ENCODE data around the gene DOK7. TPM values are rescaled to one million over a fixed set of nuclear protein-coding genes. Genes with fewer than 3 reads are reported as not detected.

DOK7 gene
- polyA plus RNA-seq, 1 experiment, result not detected

DNA sequence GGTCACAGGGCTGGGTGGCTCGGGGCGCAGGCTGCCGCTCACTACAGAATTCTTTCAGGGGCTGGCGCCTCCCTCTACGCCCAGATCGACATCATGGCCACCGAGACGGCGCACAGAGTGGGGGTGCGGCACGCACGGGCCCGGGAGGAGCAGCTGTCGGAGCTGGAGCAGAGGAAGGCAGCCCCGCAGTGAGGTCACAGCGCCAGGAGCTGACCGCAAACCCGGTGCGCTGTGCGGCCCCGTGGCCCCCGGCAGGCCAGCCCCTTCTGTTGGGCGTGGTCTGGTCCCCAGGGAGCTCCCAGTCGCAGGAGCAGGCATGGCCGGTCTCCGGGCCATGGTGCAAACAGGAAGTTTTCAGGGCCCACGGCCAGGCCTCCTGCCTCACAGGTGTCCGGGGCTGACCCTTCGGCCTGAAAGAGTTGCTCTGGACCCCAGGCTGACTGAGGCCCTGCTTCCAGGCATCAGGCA is 37.6 kb downstream of the DOK7 start:
- TF ChIP-seq, protein P1, sequence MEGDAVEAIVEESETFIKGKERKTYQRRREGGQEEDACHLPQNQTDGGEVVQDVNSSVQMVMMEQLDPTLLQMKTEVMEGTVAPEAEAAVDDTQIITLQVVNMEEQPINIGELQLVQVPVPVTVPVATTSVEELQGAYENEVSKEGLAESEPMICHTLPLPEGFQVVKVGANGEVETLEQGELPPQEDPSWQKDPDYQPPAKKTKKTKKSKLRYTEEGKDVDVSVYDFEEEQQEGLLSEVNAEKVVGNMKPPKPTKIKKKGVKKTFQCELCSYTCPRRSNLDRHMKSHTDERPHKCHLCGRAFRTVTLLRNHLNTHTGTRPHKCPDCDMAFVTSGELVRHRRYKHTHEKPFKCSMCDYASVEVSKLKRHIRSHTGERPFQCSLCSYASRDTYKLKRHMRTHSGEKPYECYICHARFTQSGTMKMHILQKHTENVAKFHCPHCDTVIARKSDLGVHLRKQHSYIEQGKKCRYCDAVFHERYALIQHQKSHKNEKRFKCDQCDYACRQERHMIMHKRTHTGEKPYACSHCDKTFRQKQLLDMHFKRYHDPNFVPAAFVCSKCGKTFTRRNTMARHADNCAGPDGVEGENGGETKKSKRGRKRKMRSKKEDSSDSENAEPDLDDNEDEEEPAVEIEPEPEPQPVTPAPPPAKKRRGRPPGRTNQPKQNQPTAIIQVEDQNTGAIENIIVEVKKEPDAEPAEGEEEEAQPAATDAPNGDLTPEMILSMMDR (IDR thresholded peaks at IDR 0.05; ENCODE audit: insufficient read depth, low read depth, low read length), result no peak
- ChIA-PET CTCF (interaction anchor here (1.9 kb wide), 1 partner anchor 15 kb away, joined by 5 read pairs; no protein-coding TSS in a partner anchor), POLR2A (no interaction called here)
- DNase-seq (ENCODE audit: low read depth), result no peak
- no peak overlapping the region for H3K4me3 ChIP-seq (ENCODE audit: low read depth, low read length)
- H3K36me3 ChIP-seq (ENCODE audit: control insufficient read depth, insufficient read depth, low read length), result peaks cover 2% of the 10 kb centered on the region
- no peaks in the 10 kb centered on the region for H3K27me3 ChIP-seq (ENCODE audit: control insufficient read depth, insufficient read depth, low read length)

DNA sequence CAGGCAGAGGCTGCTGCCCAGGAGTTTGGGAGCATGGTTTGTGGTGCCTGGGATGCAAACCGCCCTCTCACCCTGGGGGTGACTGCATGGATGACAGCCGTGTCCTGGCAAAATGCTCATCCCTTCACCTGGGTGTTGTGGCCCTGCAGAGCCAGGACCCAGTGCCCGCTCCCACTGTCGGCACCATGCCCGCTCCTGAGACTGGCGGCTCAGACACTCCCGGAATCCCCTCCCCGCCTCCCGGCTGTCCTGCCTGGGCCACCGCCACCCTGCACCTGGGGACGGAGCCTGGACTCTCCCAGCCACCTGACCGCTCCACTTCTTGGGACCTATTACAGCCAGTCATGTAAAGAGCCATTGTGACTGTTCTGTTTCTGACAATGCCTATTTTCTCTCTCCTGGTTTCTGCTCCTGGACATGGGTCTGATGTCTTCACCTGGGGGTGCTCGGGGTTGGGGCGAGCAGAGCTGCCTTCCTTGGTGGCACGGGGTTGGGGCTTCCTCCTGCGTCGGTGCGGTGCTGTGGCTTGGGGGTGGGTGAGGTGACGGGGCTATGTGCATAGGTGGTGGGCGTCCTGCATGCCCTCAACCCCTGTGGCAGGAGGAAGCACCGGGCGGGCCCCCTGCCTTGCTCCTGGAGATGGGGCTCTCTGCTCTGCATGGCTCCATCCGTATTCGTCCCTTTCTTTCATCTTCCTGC is 38.2 kb downstream of the DOK7 start:
- Histone ChIP-seq H3K4me3 (ENCODE audit: low read depth, low read length) (no peak overlapping the region), H3K36me3 (ENCODE audit: control insufficient read depth, insufficient read depth, low read length) (peaks cover 2% of the 10 kb centered on the region), H3K27me3 (ENCODE audit: control insufficient read depth, insufficient read depth, low read length) (no peaks in the 10 kb centered on the region)
- CTCF ChIA-PET, result interaction anchor here (1.1 to 1.9 kb wide), 2 partner anchors 12 to 14 kb away, joined by 3 to 5 read pairs; no protein-coding TSS in a partner anchor
- no peak for DNase-seq (ENCODE audit: low read depth)
- POLR2A ChIA-PET, result no interaction called here
- TF ChIP-seq, protein P1 (IDR thresholded peaks at IDR 0.05; ENCODE audit: insufficient read depth, low read depth, low read length), result no peak

DNA sequence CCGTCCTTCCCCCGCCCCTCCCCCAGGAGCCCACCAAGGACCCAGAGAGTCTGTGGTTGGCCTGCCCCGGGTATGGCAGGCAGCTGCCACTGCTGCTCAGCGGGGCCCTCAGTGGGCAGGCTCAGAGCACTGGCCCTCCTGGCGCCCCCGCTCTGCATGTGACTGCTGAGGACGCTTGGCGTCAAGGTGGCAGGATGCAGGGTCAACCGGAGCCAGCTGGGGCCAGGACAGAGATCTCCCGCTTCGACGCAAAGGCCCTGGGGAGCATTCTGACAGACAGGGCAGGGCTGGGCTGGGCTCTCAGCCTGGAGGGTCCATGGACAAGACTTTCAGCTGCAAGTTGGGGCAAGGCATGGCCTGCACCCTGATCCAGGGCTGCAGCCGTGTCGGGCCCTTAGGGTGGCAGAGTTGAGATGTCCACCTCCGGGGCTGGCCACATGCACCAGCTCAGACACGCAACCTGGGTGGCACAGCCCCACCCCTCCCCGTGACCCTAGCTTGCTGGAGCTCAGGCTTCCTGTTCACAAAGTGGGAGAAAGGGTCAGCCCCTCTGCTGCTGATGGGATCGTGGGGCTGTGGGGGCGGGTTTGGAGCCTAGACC is 38.8 kb downstream of the DOK7 start:
- H3K27me3 ChIP-seq (ENCODE audit: control insufficient read depth, insufficient read depth, low read length), result no peaks in the 10 kb centered on the region
- ChIA-PET POLR2A (no interaction called here), CTCF (interaction anchor here (1.1 to 1.9 kb wide), 2 partner anchors 11 to 13 kb away, joined by 3 to 5 read pairs; no protein-coding TSS in a partner anchor)
- no peak for DNase-seq (ENCODE audit: low read depth)
- peaks cover 2% of the 10 kb centered on the region for H3K36me3 ChIP-seq (ENCODE audit: control insufficient read depth, insufficient read depth, low read length)
- H3K4me3 ChIP-seq (ENCODE audit: low read depth, low read length), result no peak overlapping the region
- TF ChIP-seq, protein P1 (IDR thresholded peaks at IDR 0.05; ENCODE audit: insufficient read depth, low read depth, low read length), result no peak

DNA sequence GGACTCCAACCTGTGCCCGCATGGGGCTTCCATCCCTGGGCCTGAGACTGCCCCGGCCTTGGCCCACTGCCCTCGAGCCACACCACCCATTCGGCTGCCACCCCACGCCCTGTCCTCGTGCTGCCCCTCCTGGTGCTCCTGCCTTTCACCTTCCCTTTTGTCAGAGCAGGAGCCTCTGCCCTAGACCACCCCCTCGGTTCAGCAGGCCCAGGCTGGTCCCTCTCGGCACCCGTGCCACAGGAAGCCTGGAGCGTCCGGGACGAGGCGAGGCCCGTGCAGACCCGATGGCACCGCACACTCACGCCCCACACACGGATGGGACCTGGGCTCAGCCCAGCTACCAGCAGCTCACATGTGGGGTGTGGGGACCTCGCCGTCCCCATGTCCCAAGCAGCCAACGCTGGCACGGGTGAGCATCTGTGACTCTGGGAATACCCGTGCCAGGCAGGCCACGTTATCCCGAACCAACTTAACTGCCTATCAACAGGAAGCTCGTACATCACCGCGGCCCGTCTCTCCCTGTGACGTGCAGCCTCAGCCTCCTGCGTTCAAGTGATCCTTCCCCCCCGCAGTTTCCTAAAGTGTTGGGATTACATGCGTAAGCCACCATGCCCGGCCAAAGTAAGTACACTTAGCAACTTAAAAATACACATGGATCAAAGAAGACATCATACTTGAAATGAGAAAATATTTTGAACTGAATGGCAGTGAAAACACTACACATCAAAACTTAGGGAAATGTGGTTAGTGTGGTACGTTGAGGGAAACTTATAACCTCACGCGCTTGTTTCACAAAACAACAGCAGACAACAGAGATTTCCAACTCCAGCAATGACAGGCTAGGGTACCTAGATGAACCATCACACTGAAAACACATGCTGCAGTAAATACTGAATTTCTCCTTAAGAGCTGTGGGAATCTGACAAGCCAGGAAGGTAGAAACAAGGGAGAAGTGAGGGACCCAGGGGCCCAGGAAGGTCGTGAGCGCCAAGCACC is 40.1 kb downstream of the DOK7 start:
- TF ChIP-seq, protein P1 (IDR thresholded peaks at IDR 0.05; ENCODE audit: insufficient read depth, low read depth, low read length), result no peak
- H3K4me3 ChIP-seq (ENCODE audit: low read depth, low read length), result no peak overlapping the region
- ChIA-PET CTCF (interaction anchor here (1.9 kb wide), 1 partner anchor 12 kb away, joined by 5 read pairs; no protein-coding TSS in a partner anchor), POLR2A (no interaction called here)
- no peak for DNase-seq (ENCODE audit: low read depth)
- peaks cover 3% of the 10 kb centered on the region for H3K36me3 ChIP-seq (ENCODE audit: control insufficient read depth, insufficient read depth, low read length)
- no peaks in the 10 kb centered on the region for H3K27me3 ChIP-seq (ENCODE audit: control insufficient read depth, insufficient read depth, low read length)

Measured in BJ (cell line).